Cardiac fibroblast (primary cell): ENCODE measurements around the gene TNIP2.

Experiments
- DNase-seq, 2 donors: peaks; one replicate each; pipeline versions ENCODE4 v3.0.0 to v3.0.0-alpha.2; 2010; ENCODE audit warnings: low read depth in 2 of 2
- H3K4me3 ChIP-seq, 2 donors: replicated peaks in 1 of 2; 1 replicate in 1 of 2; 2 replicates in 1 of 2; pipeline ENCODE4 v1.5.1; 2011; ENCODE audit warnings: low read depth in 2 of 2, low read length in 2 of 2, mild to moderate bottlenecking in 2 of 2, moderate library complexity in 1 of 2
- TF ChIP-seq, protein P1 (sequence below): IDR thresholded peaks from one replicate; pipeline ENCODE4 v1.5.1; 2011; ENCODE audit warnings: low read depth, mild to moderate bottlenecking, low read length, inconsistent platforms

TNIP2 gene

DNA sequence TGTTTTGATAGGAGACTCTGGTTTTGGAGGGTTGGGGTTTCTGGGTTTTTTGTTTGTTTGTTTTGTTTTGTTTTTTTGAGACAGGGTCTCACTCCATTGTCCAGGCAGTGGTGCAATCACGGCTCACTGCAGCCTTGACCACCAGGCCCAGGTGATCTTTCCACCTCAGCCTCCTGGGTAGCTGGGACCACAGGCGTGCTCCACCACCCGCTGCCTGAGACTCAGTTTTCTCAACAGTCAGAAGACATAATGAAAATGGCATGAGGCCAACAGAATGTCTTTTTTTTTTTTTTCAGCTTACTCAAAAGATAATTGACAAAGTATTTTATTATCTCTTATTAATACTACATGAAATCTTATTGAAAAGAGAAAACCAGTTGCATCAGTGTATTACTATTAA is 32.4 kb downstream of the TNIP2 start:
- TF ChIP-seq, protein P1, sequence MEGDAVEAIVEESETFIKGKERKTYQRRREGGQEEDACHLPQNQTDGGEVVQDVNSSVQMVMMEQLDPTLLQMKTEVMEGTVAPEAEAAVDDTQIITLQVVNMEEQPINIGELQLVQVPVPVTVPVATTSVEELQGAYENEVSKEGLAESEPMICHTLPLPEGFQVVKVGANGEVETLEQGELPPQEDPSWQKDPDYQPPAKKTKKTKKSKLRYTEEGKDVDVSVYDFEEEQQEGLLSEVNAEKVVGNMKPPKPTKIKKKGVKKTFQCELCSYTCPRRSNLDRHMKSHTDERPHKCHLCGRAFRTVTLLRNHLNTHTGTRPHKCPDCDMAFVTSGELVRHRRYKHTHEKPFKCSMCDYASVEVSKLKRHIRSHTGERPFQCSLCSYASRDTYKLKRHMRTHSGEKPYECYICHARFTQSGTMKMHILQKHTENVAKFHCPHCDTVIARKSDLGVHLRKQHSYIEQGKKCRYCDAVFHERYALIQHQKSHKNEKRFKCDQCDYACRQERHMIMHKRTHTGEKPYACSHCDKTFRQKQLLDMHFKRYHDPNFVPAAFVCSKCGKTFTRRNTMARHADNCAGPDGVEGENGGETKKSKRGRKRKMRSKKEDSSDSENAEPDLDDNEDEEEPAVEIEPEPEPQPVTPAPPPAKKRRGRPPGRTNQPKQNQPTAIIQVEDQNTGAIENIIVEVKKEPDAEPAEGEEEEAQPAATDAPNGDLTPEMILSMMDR = no peak
- no peak for DNase-seq
- H3K4me3 ChIP-seq = no peak overlapping the region

DNA sequence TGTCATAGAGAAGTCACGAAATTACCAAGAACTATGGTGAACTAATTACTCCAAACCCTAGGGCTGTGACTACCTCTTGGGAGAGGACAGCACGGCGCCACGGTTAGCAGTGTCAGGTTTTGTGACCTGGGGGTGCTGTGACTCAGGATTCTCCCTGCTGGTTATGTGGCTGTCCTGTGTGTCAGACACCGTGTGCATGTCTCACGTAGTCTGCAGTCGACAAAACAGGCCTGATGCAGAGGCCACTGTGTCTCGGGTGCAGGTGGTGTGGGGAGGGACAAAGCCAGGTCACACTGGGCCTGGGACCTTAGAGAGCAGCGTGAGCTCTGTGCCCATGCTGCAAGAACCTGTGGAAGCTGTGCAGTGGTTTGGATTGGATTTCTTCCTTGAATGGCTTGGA is 34.1 kb downstream of the TNIP2 start:
- no peak for DNase-seq
- no peak overlapping the region for H3K4me3 ChIP-seq
- TF ChIP-seq, protein P1 = no peak

DNA sequence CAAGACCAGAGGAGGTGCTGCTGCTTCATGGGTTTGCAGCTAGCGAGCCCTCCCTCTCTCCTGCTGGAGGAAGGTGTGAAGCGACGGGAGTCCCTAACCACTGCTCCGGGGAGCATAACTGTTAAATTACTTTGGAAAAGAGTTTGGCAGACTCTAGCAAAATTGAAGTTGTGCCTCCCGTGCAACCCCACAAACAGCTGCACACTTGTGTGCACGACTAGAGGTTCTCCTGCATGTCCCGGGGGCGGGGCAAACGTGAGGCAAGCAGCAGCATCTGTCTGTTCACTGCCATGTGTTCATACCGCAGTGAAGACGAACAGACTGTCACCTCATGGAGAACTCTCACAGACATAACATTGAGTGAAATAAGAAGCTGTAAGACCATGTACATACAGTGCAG is 34.5 kb downstream of the TNIP2 start:
- DNase-seq = no peak
- H3K4me3 ChIP-seq = no peak overlapping the region
- TF ChIP-seq, protein P1 = no peak

DNA sequence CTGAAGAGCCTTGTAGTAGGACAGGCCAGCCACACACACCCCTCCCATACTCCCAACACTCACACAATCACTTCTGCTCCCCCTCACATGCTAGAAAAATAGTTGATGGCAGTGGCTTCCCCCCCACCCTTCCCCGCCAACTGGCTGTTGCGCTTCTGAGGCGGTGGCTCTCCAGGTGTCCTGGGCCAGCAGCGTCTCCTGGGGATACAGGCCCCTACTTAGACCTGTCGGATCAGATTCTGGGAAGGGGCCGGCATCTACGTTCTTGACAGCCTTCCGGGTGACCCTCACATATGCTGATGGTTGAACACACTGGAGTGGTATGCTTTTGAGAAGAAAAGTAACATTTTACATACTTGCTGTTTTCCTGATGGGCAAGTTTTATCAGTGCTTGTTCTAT is 39.9 kb downstream of the TNIP2 start:
- TF ChIP-seq, protein P1 = no peak
- H3K4me3 ChIP-seq = no peak overlapping the region

DNA sequence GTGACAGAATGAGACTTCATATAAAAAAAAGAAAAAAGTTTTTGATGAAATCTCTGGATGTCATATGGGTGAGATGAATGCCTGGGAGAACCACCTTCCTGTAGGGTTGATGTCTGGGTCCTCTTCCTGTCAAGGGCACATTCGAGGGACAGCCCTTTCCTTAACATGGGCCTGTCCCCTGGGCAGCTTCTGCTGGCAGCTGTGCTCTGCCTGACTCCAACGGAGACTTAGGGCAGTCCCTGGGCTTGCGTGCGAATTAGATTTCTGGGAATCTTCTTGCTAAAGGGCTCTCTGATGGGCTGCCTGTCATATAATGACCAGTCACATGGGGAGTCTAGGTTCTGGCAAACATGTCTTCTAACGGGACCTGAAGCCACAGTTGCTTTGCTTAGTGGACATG is 40.7 kb downstream of the TNIP2 start:
- TF ChIP-seq, protein P1 = no peak
- H3K4me3 ChIP-seq = no peak overlapping the region
- DNase-seq = no peak

More for the DNA sequence above, 39.9 kb downstream of the TNIP2 start:
- DNase-seq = no peak

DNA sequence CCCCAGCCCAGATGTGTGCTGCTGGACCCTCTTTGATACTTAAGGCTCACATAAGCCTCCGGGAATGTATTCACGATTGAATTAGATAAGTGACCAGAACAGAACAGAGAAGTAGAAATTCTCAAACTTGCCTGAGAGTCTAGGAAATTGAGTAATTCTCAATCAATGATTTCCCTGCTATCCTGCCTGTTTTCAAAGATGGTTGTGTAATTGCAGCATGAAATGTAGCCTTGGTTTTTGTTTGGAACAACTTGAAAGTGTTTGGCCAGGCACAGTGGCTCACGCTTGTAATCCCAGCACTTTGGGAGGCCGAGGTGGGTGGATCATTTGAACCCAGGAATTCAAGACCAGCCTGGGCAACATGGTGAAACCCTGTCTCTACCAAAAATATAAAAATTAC is 41.2 kb downstream of the TNIP2 start:
- H3K4me3 ChIP-seq = no peak overlapping the region
- peak; percentile 9 to 47 for DNase-seq
- TF ChIP-seq, protein P1 = no peak

DNA sequence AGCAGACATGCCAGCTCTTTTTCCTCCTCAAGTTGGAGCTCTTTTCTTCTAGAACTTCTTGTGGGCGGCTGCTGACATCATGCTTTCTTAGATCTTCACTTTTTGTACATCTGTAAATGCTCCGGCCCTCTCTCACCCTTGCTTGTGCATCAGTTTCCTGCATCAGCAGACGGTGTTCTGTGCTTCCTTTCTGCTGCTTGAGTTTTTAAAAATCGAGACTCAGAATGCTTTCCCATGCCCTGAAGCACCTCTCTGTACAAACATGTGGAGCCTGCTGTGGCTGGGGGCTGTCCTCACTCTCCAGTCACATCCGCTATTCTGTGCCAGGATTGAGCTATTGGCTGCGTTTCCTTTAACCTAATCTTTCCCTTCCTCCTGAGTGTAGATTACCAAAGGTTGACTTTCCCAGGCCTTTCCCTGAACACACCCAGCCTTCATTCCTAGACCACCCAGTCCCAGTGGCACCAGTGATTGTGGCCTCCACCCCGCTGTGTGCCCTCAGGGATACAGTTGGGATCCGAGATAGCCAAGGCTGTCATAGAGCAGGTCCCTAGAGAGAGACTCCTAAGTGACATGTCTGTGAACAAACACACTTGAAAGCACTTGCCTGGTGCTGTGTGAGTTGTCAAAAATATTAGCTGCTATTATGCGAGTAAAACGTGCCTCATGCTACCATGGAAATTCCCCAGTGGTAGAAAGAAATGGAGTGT is 41.9 kb downstream of the TNIP2 start:
- TF ChIP-seq, protein P1 = peak; percentile 18
- DNase-seq = peak; percentile 81 to 86
- no peak overlapping the region for H3K4me3 ChIP-seq
